ENCODE measurements around the gene GPC2. TPM values are rescaled to one million over a fixed set of nuclear protein-coding genes. Genes with fewer than 3 reads are reported as not detected.
A peak's percentile ranks its signal among the peaks of the same experiment; 100 is the strongest.
"Not testable (repeated sequence)": the region's sequence is repeated elsewhere in the genome, so short reads cannot be mapped to it uniquely, and the experiment has no call there.

GPC2 gene
- total RNA-seq, 4 donors from 2014 or later: 0.39 to 3.4 (median 2.0) TPM

GRCh38 chr7:100195222-100195621, 18.0 kb upstream of the GPC2 start:
- H3K9me3 ChIP-seq: no peaks in the 10 kb centered on the region
- H3K4me3 ChIP-seq: no peak overlapping the region
- H3K27ac ChIP-seq: no peak overlapping the region
- H3K4me1 ChIP-seq: no peaks in the 10 kb centered on the region
- TF ChIP-seq POLR2A (IDR thresholded peaks at IDR 0.05) (no peak), POLR2AphosphoS5 (IDR thresholded peaks at IDR 0.05) (no peak), EP300 (IDR thresholded peaks at IDR 0.05) (no peak), CTCF (IDR thresholded peaks at IDR 0.05) (no peak)
- ATAC-seq: no peak
- H3K27me3 ChIP-seq: peaks cover 6% of the 10 kb centered on the region
- H3K36me3 ChIP-seq: no peaks in the 10 kb centered on the region
- 71 to 88% methylated on average over 2 of the region's 2 CpGs for WGBS, 2 donors (ENCODE audit: low coverage in 1 of 2)

- Histone ChIP-seq H3K4me1 (no peaks in the 10 kb centered on the region), H3K27ac (no peak overlapping the region), H3K36me3 (no peaks in the 10 kb centered on the region), H3K9me3 (no peaks in the 10 kb centered on the region), H3K27me3 (peaks cover 6% of the 10 kb centered on the region), H3K4me3 (no peak overlapping the region)
- no peak for ATAC-seq
- 75 to 83% methylated on average over 3 of the region's 3 CpGs for WGBS, 2 donors (ENCODE audit: low coverage in 1 of 2)
- TF ChIP-seq POLR2AphosphoS5 (IDR thresholded peaks at IDR 0.05) (no peak), CTCF (IDR thresholded peaks at IDR 0.05) (no peak), POLR2A (IDR thresholded peaks at IDR 0.05) (no peak), EP300 (IDR thresholded peaks at IDR 0.05) (no peak)
These were observed 15.8 kb upstream of the GPC2 start for GRCh38 chr7:100192969-100193368.

GRCh38 chr7:100192281-100192862, 15.2 kb upstream of the GPC2 start:
- not testable (repeated sequence) for H3K4me3 ChIP-seq, ATAC-seq, H3K4me1 ChIP-seq, H3K27ac ChIP-seq, H3K9me3 ChIP-seq, H3K27me3 ChIP-seq, H3K36me3 ChIP-seq
- WGBS, 2 donors (ENCODE audit: low coverage in 1 of 2): 84 to 94% methylated on average over 3 to 5 of the region's 6 CpGs

GRCh38 chr7:100191775-100192174, 14.6 kb upstream of the GPC2 start:
- Histone ChIP-seq H3K4me1 (no peaks in the 10 kb centered on the region), H3K9me3 (no peaks in the 10 kb centered on the region), H3K36me3 (no peaks in the 10 kb centered on the region), H3K27me3 (no peaks in the 10 kb centered on the region), H3K27ac (no peak overlapping the region), H3K4me3 (no peak overlapping the region)
- ATAC-seq: no peak
- TF ChIP-seq EP300 (IDR thresholded peaks at IDR 0.05) (no peak), POLR2AphosphoS5 (IDR thresholded peaks at IDR 0.05) (no peak), CTCF (IDR thresholded peaks at IDR 0.05) (no peak), POLR2A (IDR thresholded peaks at IDR 0.05) (no peak)
- 28 to 58% methylated on average over 2 of the region's 2 CpGs for WGBS, 2 donors (ENCODE audit: low coverage in 1 of 2)

GRCh38 chr7:100190048-100190711, 13.0 kb upstream of the GPC2 start:
- WGBS, 2 donors (ENCODE audit: low coverage in 1 of 2): 37 to 57% methylated on average over 4 of the region's 4 CpGs
- H3K27me3 ChIP-seq: no peaks in the 10 kb centered on the region
- TF ChIP-seq CTCF (IDR thresholded peaks at IDR 0.05): peak in 1 of 4 experiments; percentile 37
- TF ChIP-seq POLR2A (IDR thresholded peaks at IDR 0.05): no peak
- no peak overlapping the region for H3K4me3 ChIP-seq
- no peaks in the 10 kb centered on the region for H3K4me1 ChIP-seq
- peak; percentile 39 for ATAC-seq
- H3K9me3 ChIP-seq: no peaks in the 10 kb centered on the region
- no peak overlapping the region for H3K27ac ChIP-seq
- no peaks in the 10 kb centered on the region for H3K36me3 ChIP-seq

Measured in gastroesophageal sphincter (tissue), 4 donors.